ENCODE measurements around the gene PIANP. TPM values are rescaled to one million over a fixed set of nuclear protein-coding genes. Genes with fewer than 3 reads are reported as not detected.

The PIANP gene
- total RNA-seq, 4 donors from 2014 or later = 0.21 to 0.39 TPM; not detected in 2

- TF ChIP-seq EP300 (IDR thresholded peaks at IDR 0.05) (peak in 1 of 2 donors; percentile 37), POLR2A (IDR thresholded peaks at IDR 0.05) (no peak), CTCF (IDR thresholded peaks at IDR 0.05) (no peak)
- WGBS, 2 donors = 61 to 70% methylated on average over 6 of the region's 6 CpGs
- no peak overlapping the region for H3K4me3 ChIP-seq
- no peak for DNase-seq (ENCODE audit: low spot score in 2 of 2)
- peaks cover 0 to 17% (median 0%) of the 10 kb centered on the region in 3 donors for H3K36me3 ChIP-seq
- no peaks in the 10 kb centered on the region for H3K27me3 ChIP-seq
- peak overlapping the region in 1 of 4 donors; percentile 42 for H3K27ac ChIP-seq
- H3K4me1 ChIP-seq = peaks cover 0 to 19% (median 4%) of the 10 kb centered on the region in 4 donors
- H3K9me3 ChIP-seq = no peaks in the 10 kb centered on the region
Observed at GRCh38 chr12:6644257-6644596, 56.4 kb downstream of the PIANP start.

Small RNA genes lying within 50 kb of the gene (small RNA-seq; reads per million reads assigned to genes)
- gene RNU6-781P = not detected

Other genes with a start within 250 kb of the PIANP start
- 10 to 100 TPM; 13.9 to 31.9 (median 25.2) TPM for gene TAPBPL, start 248.8 kb downstream of the PIANP start, total RNA-seq
- gene VAMP1, start 230.1 kb downstream of the PIANP start, total RNA-seq = 10 to 100 TPM; 12.0 to 31.0 (median 19.3) TPM
- 100 to 1,000 TPM in 2 of 4 donors, 10 to 100 TPM in 2; 47.4 to 127 (median 89.0) TPM for gene MRPL51, start 207.6 kb downstream of the PIANP start, total RNA-seq
- 10 to 100 TPM; 17.0 to 29.3 (median 23.0) TPM for gene NCAPD2, start 206.7 kb downstream of the PIANP start, total RNA-seq
- 1,000 to 10,000 TPM; 1,360 to 2,316 (median 1,728) TPM for gene GAPDH, start 166.3 kb downstream of the PIANP start, total RNA-seq
- gene IFFO1, start 144.8 kb downstream of the PIANP start, total RNA-seq = 10 to 100 TPM; 44.6 to 58.6 (median 55.3) TPM
- gene NOP2, start 132.5 kb downstream of the PIANP start, total RNA-seq = 10 to 100 TPM; 16.1 to 30.9 (median 24.3) TPM
- 100 to 1,000 TPM; 192 to 256 (median 242) TPM for gene CHD4, start 93.4 kb downstream of the PIANP start, total RNA-seq
- gene LPAR5, start 64.9 kb downstream of the PIANP start, total RNA-seq = 10 to 100 TPM in 1 of 4 donors, 1 to 10 TPM in 3; 1.8 to 11.4 (median 3.2) TPM
- 1 to 10 TPM in 3 of 4 donors, under 1 TPM in 1; 0.30 to 2.4 (median 2.0) TPM for gene ACRBP, start 53.4 kb downstream of the PIANP start, total RNA-seq
- 10 to 100 TPM; 32.6 to 52.5 (median 45.3) TPM for gene ING4, start 37.7 kb downstream of the PIANP start, total RNA-seq
- gene ZNF384, start 11.4 kb downstream of the PIANP start, total RNA-seq = 10 to 100 TPM; 26.2 to 52.5 (median 38.2) TPM
- 10 to 100 TPM; 46.9 to 74.4 (median 70.0) TPM for gene COPS7A, start 23.2 kb upstream of the PIANP start, total RNA-seq
- gene MLF2, start 52.3 kb upstream of the PIANP start, total RNA-seq = 100 to 1,000 TPM; 103 to 205 (median 133) TPM
- 100 to 1,000 TPM; 112 to 225 (median 174) TPM for gene PTMS, start 65.5 kb upstream of the PIANP start, total RNA-seq
- 1 to 10 TPM; 1.2 to 4.0 (median 2.9) TPM for gene LAG3, start 71.7 kb upstream of the PIANP start, total RNA-seq
- 10 to 100 TPM in 1 of 4 donors, 1 to 10 TPM in 3; 7.5 to 12.6 (median 8.9) TPM for gene CD4, start 88.7 kb upstream of the PIANP start, total RNA-seq
- 1 to 10 TPM; 1.3 to 5.4 (median 2.2) TPM for gene GPR162, start 121.0 kb upstream of the PIANP start, total RNA-seq
- gene P3H3, start 127.6 kb upstream of the PIANP start, total RNA-seq = 10 to 100 TPM; 14.6 to 45.8 (median 36.4) TPM
- 1 to 10 TPM in 3 of 4 donors, under 1 TPM in 1; 0.84 to 9.9 (median 5.6) TPM for gene GNB3, start 140.1 kb upstream of the PIANP start, total RNA-seq
- gene CDCA3, start 150.5 kb upstream of the PIANP start, total RNA-seq = 10 to 100 TPM in 1 of 4 donors, 1 to 10 TPM in 1, under 1 TPM in 2; 0.21 to 19.4 (median 3.6) TPM
- gene USP5, start 151.3 kb upstream of the PIANP start, total RNA-seq = 10 to 100 TPM; 47.6 to 63.9 (median 56.8) TPM
- 100 to 1,000 TPM; 189 to 346 (median 282) TPM for gene TPI1, start 166.7 kb upstream of the PIANP start, total RNA-seq
- 10 to 100 TPM in 3 of 4 donors, 1 to 10 TPM in 1; 9.4 to 12.7 (median 11.8) TPM for gene SPSB2, start 172.5 kb upstream of the PIANP start, total RNA-seq
- 10 to 100 TPM; 11.6 to 17.2 (median 17.1) TPM for gene LRRC23, start 204.0 kb upstream of the PIANP start, total RNA-seq
- gene ENO2, start 213.8 kb upstream of the PIANP start, total RNA-seq = 10 to 100 TPM; 14.0 to 25.8 (median 15.9) TPM
- 100 to 1,000 TPM in 3 of 4 donors, 10 to 100 TPM in 1; 92.2 to 260 (median 123) TPM for gene ATN1, start 227.1 kb upstream of the PIANP start, total RNA-seq
- not detected for gene RNU7-1, start 243.0 kb upstream of the PIANP start, total RNA-seq
- 100 to 1,000 TPM; 569 to 764 (median 665) TPM for gene C12orf57, start 243.2 kb upstream of the PIANP start, total RNA-seq

Data from tibial nerve (tissue), 4 donors.